ENCODE results near the gene NHSL2. TPM values are rescaled to one million over a fixed set of nuclear protein-coding genes. Genes with fewer than 3 reads are reported as not detected.
"Not testable (repeated sequence)": the region's sequence is repeated elsewhere in the genome, so short reads cannot be mapped to it uniquely, and the experiment has no call there.

NHSL2 gene
- total RNA-seq, 1 donor from 2014 or later: 13.0 TPM

GRCh38 chrX:72057331-72057730 is 146.7 kb downstream of the NHSL2 start:
- H3K9me3 Mint-ChIP-seq (ENCODE audit: unreplicated experiment): no peaks in the 10 kb centered on the region
- H3K36me3 ChIP-seq (ENCODE audit: insufficient read depth, low read length): no peaks in the 10 kb centered on the region
- no peak overlapping the region for H3K4me3 ChIP-seq (ENCODE audit: insufficient read depth, low read depth, low read length)
- H3K4me1 ChIP-seq (ENCODE audit: insufficient read depth, low read length): peaks cover 9% of the 10 kb centered on the region
- DNase-seq (ENCODE audit: low read depth) (no peak), FAIRE-seq (no peak)
- H3K36me3 Mint-ChIP-seq (ENCODE audit: low read depth, unreplicated experiment): no peaks in the 10 kb centered on the region
- peaks cover 21% of the 10 kb centered on the region for H3K4me1 Mint-ChIP-seq (ENCODE audit: low read depth, unreplicated experiment)
- no peaks in the 10 kb centered on the region for H4K20me1 ChIP-seq (ENCODE audit: insufficient read depth, low read length)
- no peak for TF ChIP-seq EZH2 (IDR thresholded peaks at IDR 0.05; ENCODE audit: insufficient read depth, low read length)
- TF ChIP-seq, protein P1, sequence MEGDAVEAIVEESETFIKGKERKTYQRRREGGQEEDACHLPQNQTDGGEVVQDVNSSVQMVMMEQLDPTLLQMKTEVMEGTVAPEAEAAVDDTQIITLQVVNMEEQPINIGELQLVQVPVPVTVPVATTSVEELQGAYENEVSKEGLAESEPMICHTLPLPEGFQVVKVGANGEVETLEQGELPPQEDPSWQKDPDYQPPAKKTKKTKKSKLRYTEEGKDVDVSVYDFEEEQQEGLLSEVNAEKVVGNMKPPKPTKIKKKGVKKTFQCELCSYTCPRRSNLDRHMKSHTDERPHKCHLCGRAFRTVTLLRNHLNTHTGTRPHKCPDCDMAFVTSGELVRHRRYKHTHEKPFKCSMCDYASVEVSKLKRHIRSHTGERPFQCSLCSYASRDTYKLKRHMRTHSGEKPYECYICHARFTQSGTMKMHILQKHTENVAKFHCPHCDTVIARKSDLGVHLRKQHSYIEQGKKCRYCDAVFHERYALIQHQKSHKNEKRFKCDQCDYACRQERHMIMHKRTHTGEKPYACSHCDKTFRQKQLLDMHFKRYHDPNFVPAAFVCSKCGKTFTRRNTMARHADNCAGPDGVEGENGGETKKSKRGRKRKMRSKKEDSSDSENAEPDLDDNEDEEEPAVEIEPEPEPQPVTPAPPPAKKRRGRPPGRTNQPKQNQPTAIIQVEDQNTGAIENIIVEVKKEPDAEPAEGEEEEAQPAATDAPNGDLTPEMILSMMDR (IDR thresholded peaks at IDR 0.05; ENCODE audit: insufficient read depth, low read depth, low read length): no peak
- no peak overlapping the region for H2AFZ ChIP-seq (ENCODE audit: low read depth, low read length)
- H3K79me2 ChIP-seq (ENCODE audit: insufficient read depth, low read length): no peaks in the 10 kb centered on the region
- H3K4me3 Mint-ChIP-seq (ENCODE audit: unreplicated experiment): no peak overlapping the region
- H3K27me3 Mint-ChIP-seq (ENCODE audit: low read depth, unreplicated experiment): no peaks in the 10 kb centered on the region
- no peak overlapping the region for H3K4me2 ChIP-seq (ENCODE audit: low read length)
- no peaks in the 10 kb centered on the region for H3K9me3 ChIP-seq (ENCODE audit: insufficient read depth, low read depth, low read length)
- H3K27ac ChIP-seq (ENCODE audit: low read depth, low read length): no peak overlapping the region
- no peaks in the 10 kb centered on the region for H3K27me3 ChIP-seq (ENCODE audit: insufficient read depth, low read length)
- no peak overlapping the region for H3K27ac Mint-ChIP-seq (ENCODE audit: unreplicated experiment)
- no peak overlapping the region for H3K9ac ChIP-seq (ENCODE audit: low read length)

DNA sequence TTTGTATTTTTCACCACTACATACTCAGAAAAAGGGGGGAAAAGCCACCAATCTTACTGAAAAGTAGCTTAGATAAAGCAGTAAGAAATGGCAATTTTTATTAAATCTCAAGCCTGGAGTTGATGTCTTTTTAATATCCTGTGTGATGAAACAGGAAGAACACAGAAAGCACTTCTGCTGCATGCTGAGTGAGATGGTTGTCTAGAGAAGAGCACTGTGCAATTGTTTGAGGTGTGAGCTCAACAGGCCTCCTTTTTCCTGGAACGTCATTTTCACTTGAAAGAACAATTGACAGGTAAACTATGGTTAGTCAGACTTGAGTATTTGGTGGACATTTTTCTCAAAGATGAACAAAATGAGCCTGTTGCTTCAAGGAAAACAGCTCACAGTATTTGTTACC is 147.2 kb downstream of the NHSL2 start:
- H2AFZ ChIP-seq (ENCODE audit: low read depth, low read length): no peak overlapping the region
- H3K9ac ChIP-seq (ENCODE audit: low read length): no peak overlapping the region
- no peak overlapping the region for H3K4me2 ChIP-seq (ENCODE audit: low read length)
- no peaks in the 10 kb centered on the region for H3K79me2 ChIP-seq (ENCODE audit: insufficient read depth, low read length)
- H3K9me3 ChIP-seq (ENCODE audit: insufficient read depth, low read depth, low read length): no peaks in the 10 kb centered on the region
- H3K27me3 ChIP-seq (ENCODE audit: insufficient read depth, low read length): no peaks in the 10 kb centered on the region
- peaks cover 4% of the 10 kb centered on the region for H3K4me1 ChIP-seq (ENCODE audit: insufficient read depth, low read length)
- H3K36me3 ChIP-seq (ENCODE audit: insufficient read depth, low read length): no peaks in the 10 kb centered on the region
- Mint-ChIP-seq H3K27ac (ENCODE audit: unreplicated experiment) (no peak overlapping the region), H3K4me1 (ENCODE audit: low read depth, unreplicated experiment) (peaks cover 19% of the 10 kb centered on the region), H3K9me3 (ENCODE audit: unreplicated experiment) (no peaks in the 10 kb centered on the region), H3K36me3 (ENCODE audit: low read depth, unreplicated experiment) (no peaks in the 10 kb centered on the region), H3K4me3 (ENCODE audit: unreplicated experiment) (no peak overlapping the region), H3K27me3 (ENCODE audit: low read depth, unreplicated experiment) (no peaks in the 10 kb centered on the region)
- no peaks in the 10 kb centered on the region for H4K20me1 ChIP-seq (ENCODE audit: insufficient read depth, low read length)
- DNase-seq (ENCODE audit: low read depth) (no peak), FAIRE-seq (peak; percentile 17)
- H3K4me3 ChIP-seq (ENCODE audit: insufficient read depth, low read depth, low read length): no peak overlapping the region
- no peak for TF ChIP-seq EZH2 (IDR thresholded peaks at IDR 0.05; ENCODE audit: insufficient read depth, low read length)
- TF ChIP-seq, protein P1 (IDR thresholded peaks at IDR 0.05; ENCODE audit: insufficient read depth, low read depth, low read length): no peak
- no peak overlapping the region for H3K27ac ChIP-seq (ENCODE audit: low read depth, low read length)

GRCh38 chrX:72058346-72058745 is 147.7 kb downstream of the NHSL2 start:
- not testable (repeated sequence) for H3K27me3 Mint-ChIP-seq (ENCODE audit: low read depth, unreplicated experiment); H3K27ac ChIP-seq (ENCODE audit: low read depth, low read length); DNase-seq (ENCODE audit: low read depth); H2AFZ ChIP-seq (ENCODE audit: low read depth, low read length); H3K36me3 Mint-ChIP-seq (ENCODE audit: low read depth, unreplicated experiment); H3K4me1 ChIP-seq (ENCODE audit: insufficient read depth, low read length); H3K9ac ChIP-seq (ENCODE audit: low read length); H3K9me3 Mint-ChIP-seq (ENCODE audit: unreplicated experiment); H3K4me3 Mint-ChIP-seq (ENCODE audit: unreplicated experiment); FAIRE-seq; H3K27me3 ChIP-seq (ENCODE audit: insufficient read depth, low read length); H3K36me3 ChIP-seq (ENCODE audit: insufficient read depth, low read length); H4K20me1 ChIP-seq (ENCODE audit: insufficient read depth, low read length); H3K79me2 ChIP-seq (ENCODE audit: insufficient read depth, low read length); H3K4me3 ChIP-seq (ENCODE audit: insufficient read depth, low read depth, low read length); H3K9me3 ChIP-seq (ENCODE audit: insufficient read depth, low read depth, low read length); H3K4me2 ChIP-seq (ENCODE audit: low read length); H3K27ac Mint-ChIP-seq (ENCODE audit: unreplicated experiment)
- H3K4me1 Mint-ChIP-seq (ENCODE audit: low read depth, unreplicated experiment): peaks cover 19% of the 10 kb centered on the region
